ENCODE data around the gene GAK.

GRCh38 chr4:964346-965025, 32.4 kb upstream of the GAK start:
- TF ChIP-seq CTCF (IDR thresholded peaks at IDR 0.05; ENCODE audit: poor library complexity, severe bottlenecking), result no peak
- no peak for TF ChIP-seq TAF1 (IDR thresholded peaks at IDR 0.05; ENCODE audit: low read depth)
- no peak for TF ChIP-seq EZH2 (IDR thresholded peaks at IDR 0.05; ENCODE audit: borderline replicate concordance, insufficient read depth, low read length, poor library complexity, severe bottlenecking)
- TF ChIP-seq RAD21 (conservative IDR thresholded peaks at IDR 0.05), result no peak
- no peak for TF ChIP-seq EP300 (conservative IDR thresholded peaks at IDR 0.05; ENCODE audit: poor library complexity, severe bottlenecking)
- no peak for TF ChIP-seq MXI1 (conservative IDR thresholded peaks at IDR 0.05; ENCODE audit: poor library complexity, severe bottlenecking)
